ENCODE measurements around the gene COL13A1.

The COL13A1 gene

GRCh38 chr10:69869291-69869961 is 67.7 kb downstream of the COL13A1 start:
- no peak for DNase-seq
- no peak overlapping the region for H3K4me3 ChIP-seq (ENCODE audit: insufficient read depth, low read depth, low read length, poor library complexity, severe bottlenecking)
- H3K4me1 ChIP-seq (ENCODE audit: control insufficient read depth, insufficient read depth, low read length, poor library complexity, severe bottlenecking): no peaks in the 10 kb centered on the region
- no peaks in the 10 kb centered on the region for H3K9me3 ChIP-seq (ENCODE audit: control insufficient read depth, low read length)
- H3K27me3 ChIP-seq (replicated peaks; ENCODE audit: control insufficient read depth, insufficient read depth, low read length, poor library complexity, severe bottlenecking): no peaks in the 10 kb centered on the region
- no peaks in the 10 kb centered on the region for H3K36me3 ChIP-seq (ENCODE audit: control insufficient read depth, insufficient read depth, low read length)
- no peak overlapping the region for H3K27ac ChIP-seq (ENCODE audit: insufficient read depth, low read length, poor library complexity, severe bottlenecking)

GRCh38 chr10:69870591-69870990 is 68.9 kb downstream of the COL13A1 start:
- H3K9me3 ChIP-seq (ENCODE audit: control insufficient read depth, low read length): no peaks in the 10 kb centered on the region
- no peak for DNase-seq
- H3K4me3 ChIP-seq (ENCODE audit: insufficient read depth, low read depth, low read length, poor library complexity, severe bottlenecking): no peak overlapping the region
- no peak overlapping the region for H3K27ac ChIP-seq (ENCODE audit: insufficient read depth, low read length, poor library complexity, severe bottlenecking)
- H3K4me1 ChIP-seq (ENCODE audit: control insufficient read depth, insufficient read depth, low read length, poor library complexity, severe bottlenecking): no peaks in the 10 kb centered on the region
- H3K36me3 ChIP-seq (ENCODE audit: control insufficient read depth, insufficient read depth, low read length): no peaks in the 10 kb centered on the region
- no peaks in the 10 kb centered on the region for H3K27me3 ChIP-seq (replicated peaks; ENCODE audit: control insufficient read depth, insufficient read depth, low read length, poor library complexity, severe bottlenecking)

DNA sequence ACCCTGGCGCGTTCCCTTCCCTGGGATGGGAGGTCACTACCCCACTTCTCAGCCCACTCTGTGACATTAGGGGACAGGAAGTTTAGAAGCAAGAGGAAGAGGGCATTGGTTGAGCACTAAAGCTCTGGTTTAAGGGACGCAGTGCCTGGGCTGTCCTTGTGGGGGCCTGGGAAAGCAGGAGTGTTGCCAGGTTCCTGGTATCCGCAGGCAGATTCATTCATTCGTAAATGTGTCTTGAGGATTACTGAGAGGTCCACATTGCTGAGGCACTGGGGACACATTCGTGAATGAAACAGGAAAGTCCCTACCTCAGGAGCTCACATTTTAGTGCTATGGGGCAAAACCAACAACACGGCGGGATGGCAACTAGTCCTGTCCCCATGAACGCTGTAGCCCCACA is 69.4 kb downstream of the COL13A1 start:
- H3K4me3 ChIP-seq (ENCODE audit: insufficient read depth, low read depth, low read length, poor library complexity, severe bottlenecking): no peak overlapping the region
- H3K36me3 ChIP-seq (ENCODE audit: control insufficient read depth, insufficient read depth, low read length): no peaks in the 10 kb centered on the region
- no peak for DNase-seq
- no peaks in the 10 kb centered on the region for H3K4me1 ChIP-seq (ENCODE audit: control insufficient read depth, insufficient read depth, low read length, poor library complexity, severe bottlenecking)
- H3K27me3 ChIP-seq (replicated peaks; ENCODE audit: control insufficient read depth, insufficient read depth, low read length, poor library complexity, severe bottlenecking): no peaks in the 10 kb centered on the region
- H3K9me3 ChIP-seq (ENCODE audit: control insufficient read depth, low read length): no peaks in the 10 kb centered on the region
- H3K27ac ChIP-seq (ENCODE audit: insufficient read depth, low read length, poor library complexity, severe bottlenecking): no peak overlapping the region

GRCh38 chr10:69872323-69872722 is 70.6 kb downstream of the COL13A1 start:
- no peaks in the 10 kb centered on the region for H3K36me3 ChIP-seq (ENCODE audit: control insufficient read depth, insufficient read depth, low read length)
- no peaks in the 10 kb centered on the region for H3K9me3 ChIP-seq (ENCODE audit: control insufficient read depth, low read length)
- no peaks in the 10 kb centered on the region for H3K4me1 ChIP-seq (ENCODE audit: control insufficient read depth, insufficient read depth, low read length, poor library complexity, severe bottlenecking)
- no peak overlapping the region for H3K27ac ChIP-seq (ENCODE audit: insufficient read depth, low read length, poor library complexity, severe bottlenecking)
- DNase-seq: no peak
- no peaks in the 10 kb centered on the region for H3K27me3 ChIP-seq (replicated peaks; ENCODE audit: control insufficient read depth, insufficient read depth, low read length, poor library complexity, severe bottlenecking)
- no peak overlapping the region for H3K4me3 ChIP-seq (ENCODE audit: insufficient read depth, low read depth, low read length, poor library complexity, severe bottlenecking)

- no peaks in the 10 kb centered on the region for H3K9me3 ChIP-seq (ENCODE audit: control insufficient read depth, low read length)
- H3K4me3 ChIP-seq (ENCODE audit: insufficient read depth, low read depth, low read length, poor library complexity, severe bottlenecking): no peak overlapping the region
- no peak for DNase-seq
- no peaks in the 10 kb centered on the region for H3K36me3 ChIP-seq (ENCODE audit: control insufficient read depth, insufficient read depth, low read length)
- no peaks in the 10 kb centered on the region for H3K4me1 ChIP-seq (ENCODE audit: control insufficient read depth, insufficient read depth, low read length, poor library complexity, severe bottlenecking)
- H3K27me3 ChIP-seq (replicated peaks; ENCODE audit: control insufficient read depth, insufficient read depth, low read length, poor library complexity, severe bottlenecking): no peaks in the 10 kb centered on the region
- no peak overlapping the region for H3K27ac ChIP-seq (ENCODE audit: insufficient read depth, low read length, poor library complexity, severe bottlenecking)
Measured at GRCh38 chr10:69873135-69873639, 71.5 kb downstream of the COL13A1 start.

GRCh38 chr10:69874449-69874848 is 72.7 kb downstream of the COL13A1 start:
- Histone ChIP-seq H3K27me3 (replicated peaks; ENCODE audit: control insufficient read depth, insufficient read depth, low read length, poor library complexity, severe bottlenecking) (no peaks in the 10 kb centered on the region), H3K9me3 (ENCODE audit: control insufficient read depth, low read length) (no peaks in the 10 kb centered on the region), H3K4me1 (ENCODE audit: control insufficient read depth, insufficient read depth, low read length, poor library complexity, severe bottlenecking) (no peaks in the 10 kb centered on the region), H3K36me3 (ENCODE audit: control insufficient read depth, insufficient read depth, low read length) (no peaks in the 10 kb centered on the region), H3K4me3 (ENCODE audit: insufficient read depth, low read depth, low read length, poor library complexity, severe bottlenecking) (no peak overlapping the region), H3K27ac (ENCODE audit: insufficient read depth, low read length, poor library complexity, severe bottlenecking) (no peak overlapping the region)
- no peak for DNase-seq

- Histone ChIP-seq H3K9me3 (ENCODE audit: control insufficient read depth, low read length) (no peaks in the 10 kb centered on the region), H3K4me1 (ENCODE audit: control insufficient read depth, insufficient read depth, low read length, poor library complexity, severe bottlenecking) (no peaks in the 10 kb centered on the region), H3K27me3 (replicated peaks; ENCODE audit: control insufficient read depth, insufficient read depth, low read length, poor library complexity, severe bottlenecking) (no peaks in the 10 kb centered on the region), H3K27ac (ENCODE audit: insufficient read depth, low read length, poor library complexity, severe bottlenecking) (no peak overlapping the region), H3K36me3 (ENCODE audit: control insufficient read depth, insufficient read depth, low read length) (no peaks in the 10 kb centered on the region), H3K4me3 (ENCODE audit: insufficient read depth, low read depth, low read length, poor library complexity, severe bottlenecking) (no peak overlapping the region)
- no peak for DNase-seq
Measured at GRCh38 chr10:69875856-69876255, 74.2 kb downstream of the COL13A1 start.

DNA sequence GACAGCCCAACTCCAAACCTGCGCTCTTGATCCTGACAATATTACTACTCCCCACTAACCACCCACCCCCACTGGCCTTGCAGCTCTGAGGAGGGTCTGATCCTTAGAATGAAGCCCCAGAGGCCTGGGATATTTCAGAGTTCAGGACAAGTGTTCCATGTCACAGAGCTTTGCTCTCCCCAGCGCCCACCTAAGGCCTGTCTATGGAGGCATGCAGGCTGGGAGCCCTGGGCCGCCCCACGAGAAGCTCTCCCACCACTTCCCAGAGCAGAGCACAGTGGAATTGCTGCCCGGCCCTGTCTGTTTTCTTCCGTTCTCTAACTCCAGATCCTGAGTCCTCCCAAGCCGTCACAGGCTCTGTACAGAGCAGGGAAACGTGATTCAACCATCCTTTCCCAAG is 74.6 kb downstream of the COL13A1 start:
- Histone ChIP-seq H3K27me3 (replicated peaks; ENCODE audit: control insufficient read depth, insufficient read depth, low read length, poor library complexity, severe bottlenecking) (no peaks in the 10 kb centered on the region), H3K4me1 (ENCODE audit: control insufficient read depth, insufficient read depth, low read length, poor library complexity, severe bottlenecking) (no peaks in the 10 kb centered on the region), H3K9me3 (ENCODE audit: control insufficient read depth, low read length) (no peaks in the 10 kb centered on the region), H3K36me3 (ENCODE audit: control insufficient read depth, insufficient read depth, low read length) (no peaks in the 10 kb centered on the region), H3K4me3 (ENCODE audit: insufficient read depth, low read depth, low read length, poor library complexity, severe bottlenecking) (no peak overlapping the region), H3K27ac (ENCODE audit: insufficient read depth, low read length, poor library complexity, severe bottlenecking) (no peak overlapping the region)
- no peak for DNase-seq

DNA sequence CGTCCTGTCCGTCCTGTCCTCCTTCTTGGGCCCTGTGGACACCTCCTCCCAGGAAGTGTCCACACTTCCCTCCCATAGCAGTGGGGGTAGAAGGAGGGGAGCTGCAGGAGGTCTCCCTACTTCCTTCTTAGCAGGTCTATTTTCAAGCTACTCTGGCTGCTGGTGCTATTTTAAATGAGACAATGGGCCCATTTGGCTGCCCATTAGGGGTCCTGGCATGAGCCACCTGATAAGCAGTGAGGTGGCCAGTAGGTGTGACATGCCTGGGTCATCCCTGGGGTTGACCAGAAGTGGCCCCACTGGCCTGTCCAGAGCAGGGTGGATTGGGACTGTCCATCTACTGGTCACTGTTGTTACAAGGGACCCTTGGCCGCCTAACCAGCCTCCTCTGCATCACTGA is 75.2 kb downstream of the COL13A1 start:
- no peak overlapping the region for H3K4me3 ChIP-seq (ENCODE audit: insufficient read depth, low read depth, low read length, poor library complexity, severe bottlenecking)
- DNase-seq: no peak
- H3K36me3 ChIP-seq (ENCODE audit: control insufficient read depth, insufficient read depth, low read length): no peaks in the 10 kb centered on the region
- no peaks in the 10 kb centered on the region for H3K9me3 ChIP-seq (ENCODE audit: control insufficient read depth, low read length)
- no peaks in the 10 kb centered on the region for H3K27me3 ChIP-seq (replicated peaks; ENCODE audit: control insufficient read depth, insufficient read depth, low read length, poor library complexity, severe bottlenecking)
- H3K27ac ChIP-seq (ENCODE audit: insufficient read depth, low read length, poor library complexity, severe bottlenecking): no peak overlapping the region
- no peaks in the 10 kb centered on the region for H3K4me1 ChIP-seq (ENCODE audit: control insufficient read depth, insufficient read depth, low read length, poor library complexity, severe bottlenecking)

- no peaks in the 10 kb centered on the region for H3K36me3 ChIP-seq (ENCODE audit: control insufficient read depth, insufficient read depth, low read length)
- no peaks in the 10 kb centered on the region for H3K9me3 ChIP-seq (ENCODE audit: control insufficient read depth, low read length)
- no peak overlapping the region for H3K27ac ChIP-seq (ENCODE audit: insufficient read depth, low read length, poor library complexity, severe bottlenecking)
- H3K4me1 ChIP-seq (ENCODE audit: control insufficient read depth, insufficient read depth, low read length, poor library complexity, severe bottlenecking): no peaks in the 10 kb centered on the region
- DNase-seq: no peak
- no peak overlapping the region for H3K4me3 ChIP-seq (ENCODE audit: insufficient read depth, low read depth, low read length, poor library complexity, severe bottlenecking)
- H3K27me3 ChIP-seq (replicated peaks; ENCODE audit: control insufficient read depth, insufficient read depth, low read length, poor library complexity, severe bottlenecking): no peaks in the 10 kb centered on the region
Measured at GRCh38 chr10:69878038-69878437, 76.3 kb downstream of the COL13A1 start.
